PC-3 (cell line): Measurements from ENCODE around the gene ICE1.

Source experiments
- EZH2 ChIP-seq: fragments of 300-600 bp; sonication (generic); IDR thresholded peaks from one replicate; pipeline ENCODE4 v1.6.1; 2017; ENCODE audit warnings: antibody characterized with exemption, mild to moderate bottlenecking, low read length; ENCODE audit not compliant: unreplicated experiment
- TF ChIP-seq, protein P1 (sequence below): fragments of 300-600 bp; sonication (generic); conservative IDR thresholded peaks from 2 replicates; pipeline ENCODE4 v1.5.1; 2017; ENCODE audit warnings: antibody characterized with exemption, low read depth, mild to moderate bottlenecking, low read length

DNA sequence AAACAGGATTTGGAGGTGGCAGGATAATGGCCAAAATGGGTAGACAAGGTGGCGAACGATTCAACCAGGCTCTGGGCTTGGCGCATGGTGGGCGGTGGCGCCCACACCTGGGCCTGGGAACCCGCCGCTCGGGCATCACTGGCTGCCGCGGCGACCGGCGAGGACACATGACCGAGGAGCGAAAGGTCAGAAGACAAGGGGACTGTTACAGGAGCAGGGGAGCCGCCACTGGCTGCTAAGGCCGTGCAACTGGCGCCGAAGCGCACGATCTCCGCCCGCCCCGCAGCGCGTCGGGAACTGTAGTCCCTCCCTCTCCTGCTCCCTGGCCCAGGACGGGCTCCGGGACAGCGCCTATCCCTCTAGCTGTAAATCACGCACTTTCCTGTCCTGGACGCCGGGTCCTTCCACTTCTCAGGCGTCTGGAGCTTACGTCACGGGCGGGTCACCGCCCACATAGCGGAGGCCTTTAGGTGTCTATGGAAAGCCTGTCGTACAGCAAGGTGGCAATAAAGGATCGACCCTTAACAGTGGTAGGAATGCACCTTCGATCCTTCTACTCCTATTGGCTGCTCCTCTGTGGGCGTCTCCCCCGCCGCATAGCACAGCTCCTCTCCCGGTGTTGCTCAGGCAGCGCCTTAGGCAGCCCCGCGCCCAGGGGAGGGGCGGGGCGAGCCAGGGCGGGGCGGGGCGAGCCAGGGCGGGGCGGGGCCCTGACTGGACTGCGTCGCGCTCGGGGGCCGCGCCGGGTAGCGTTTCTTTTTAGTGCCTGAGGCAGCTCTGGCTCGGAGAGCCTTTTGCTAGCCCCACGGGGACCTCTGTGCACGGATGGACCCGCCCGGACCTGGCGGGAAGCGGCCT lies at the start of gene ICE1:
- TF ChIP-seq, protein P1, sequence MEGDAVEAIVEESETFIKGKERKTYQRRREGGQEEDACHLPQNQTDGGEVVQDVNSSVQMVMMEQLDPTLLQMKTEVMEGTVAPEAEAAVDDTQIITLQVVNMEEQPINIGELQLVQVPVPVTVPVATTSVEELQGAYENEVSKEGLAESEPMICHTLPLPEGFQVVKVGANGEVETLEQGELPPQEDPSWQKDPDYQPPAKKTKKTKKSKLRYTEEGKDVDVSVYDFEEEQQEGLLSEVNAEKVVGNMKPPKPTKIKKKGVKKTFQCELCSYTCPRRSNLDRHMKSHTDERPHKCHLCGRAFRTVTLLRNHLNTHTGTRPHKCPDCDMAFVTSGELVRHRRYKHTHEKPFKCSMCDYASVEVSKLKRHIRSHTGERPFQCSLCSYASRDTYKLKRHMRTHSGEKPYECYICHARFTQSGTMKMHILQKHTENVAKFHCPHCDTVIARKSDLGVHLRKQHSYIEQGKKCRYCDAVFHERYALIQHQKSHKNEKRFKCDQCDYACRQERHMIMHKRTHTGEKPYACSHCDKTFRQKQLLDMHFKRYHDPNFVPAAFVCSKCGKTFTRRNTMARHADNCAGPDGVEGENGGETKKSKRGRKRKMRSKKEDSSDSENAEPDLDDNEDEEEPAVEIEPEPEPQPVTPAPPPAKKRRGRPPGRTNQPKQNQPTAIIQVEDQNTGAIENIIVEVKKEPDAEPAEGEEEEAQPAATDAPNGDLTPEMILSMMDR, result no peak
- TF ChIP-seq EZH2, result no peak
